H1 (cell line): ENCODE results near the gene MOB3C. TPM values are rescaled to one million over a fixed set of nuclear protein-coding genes. Genes with fewer than 3 reads are reported as not detected.

ENCODE experiments used
- CTBP2 ChIP-seq: IDR thresholded peaks from 2 replicates; pipeline ENCODE4 v1.7.0; 2011; ENCODE audit warnings: borderline replicate concordance, mild to moderate bottlenecking, moderate library complexity, mixed read lengths, low read length; ENCODE audit not compliant: insufficient read depth, insufficient read length
- EGR1 ChIP-seq: IDR thresholded peaks from 2 replicates; pipeline ENCODE4 v1.6.1; 2011; ENCODE audit warnings: low read depth, low read length, borderline replicate concordance
- KDM4A ChIP-seq: IDR thresholded peaks from one replicate; pipeline ENCODE4 v1.7.1; 2012; ENCODE audit warnings: low read depth, mild to moderate bottlenecking, moderate library complexity, low read length, inconsistent platforms; ENCODE audit not compliant: severe bottlenecking
- POU5F1 ChIP-seq: IDR thresholded peaks from 2 replicates; pipeline ENCODE4 v1.6.1; 2011; ENCODE audit warnings: low read depth, mild to moderate bottlenecking, low read length, moderate library complexity
- RBBP5 ChIP-seq: IDR thresholded peaks from 2 replicates; pipeline ENCODE4 v1.7.1; 2012; ENCODE audit warnings: low read depth, mild to moderate bottlenecking, inconsistent platforms, low read length, moderate library complexity, borderline replicate concordance
- SRF ChIP-seq: IDR thresholded peaks from 2 replicates; pipeline ENCODE4 v1.6.1; 2011; ENCODE audit warnings: mild to moderate bottlenecking, low read depth, low read length, moderate library complexity
- SUZ12 ChIP-seq: fragments of 200-600 bp; sonication (generic); IDR thresholded peaks from 2 replicates; pipeline ENCODE4 v1.6.1; 2012; ENCODE audit warnings: mild to moderate bottlenecking, inconsistent platforms, low read length, moderate library complexity, mixed read lengths
- polyA plus RNA-seq, 7 experiments: library from polyadenylated mRNA; depleted of rRNA in 3 of 7; stranded (reverse) in 5 of 7; unstranded in 2 of 7; fragments of >200 nt in 5 of 7; fragments of 200-250 nt in 2 of 7; gene quantifications; 1 replicate in 5 of 7; 2 replicates in 1 of 7; 4 replicates in 1 of 7; pipeline versions ENCODE4 v1.2.1 to v1.2.3, GENCODE V29; 2011 to 2013; ENCODE audit warnings: missing spikeins in 2 of 7, mixed read lengths in 2 of 7
- total RNA-seq: library from RNA; stranded (reverse); fragmentation: NEBNext Ultra II Directional; extraction: Animal tissue kit (Norgen Biotek cat#: 25700); gene quantifications from 2 replicates; pipeline ENCODE4 v1.2.1, GENCODE V29; 2021
- TF ChIP-seq, protein P1 (sequence below): fragments of 300-600 bp; sonication (generic); IDR thresholded peaks from 2 replicates; pipeline ENCODE4 v1.7.1; 2012; ENCODE audit warnings: low read length, moderate library complexity, mild to moderate bottlenecking, inconsistent platforms; ENCODE audit not compliant: insufficient replicate concordance
- TF ChIP-seq, protein P2 (sequence below): IDR thresholded peaks from 2 replicates; pipeline ENCODE4 v1.6.1; 2012; ENCODE audit warnings: inconsistent platforms

MOB3C gene
- total and polyA plus RNA-seq, 2 of the 8 experiments (the other 6 are each of a cell fraction or from before 2014, with no cell fraction given) = 5.8 to 6.6 TPM

DNA sequence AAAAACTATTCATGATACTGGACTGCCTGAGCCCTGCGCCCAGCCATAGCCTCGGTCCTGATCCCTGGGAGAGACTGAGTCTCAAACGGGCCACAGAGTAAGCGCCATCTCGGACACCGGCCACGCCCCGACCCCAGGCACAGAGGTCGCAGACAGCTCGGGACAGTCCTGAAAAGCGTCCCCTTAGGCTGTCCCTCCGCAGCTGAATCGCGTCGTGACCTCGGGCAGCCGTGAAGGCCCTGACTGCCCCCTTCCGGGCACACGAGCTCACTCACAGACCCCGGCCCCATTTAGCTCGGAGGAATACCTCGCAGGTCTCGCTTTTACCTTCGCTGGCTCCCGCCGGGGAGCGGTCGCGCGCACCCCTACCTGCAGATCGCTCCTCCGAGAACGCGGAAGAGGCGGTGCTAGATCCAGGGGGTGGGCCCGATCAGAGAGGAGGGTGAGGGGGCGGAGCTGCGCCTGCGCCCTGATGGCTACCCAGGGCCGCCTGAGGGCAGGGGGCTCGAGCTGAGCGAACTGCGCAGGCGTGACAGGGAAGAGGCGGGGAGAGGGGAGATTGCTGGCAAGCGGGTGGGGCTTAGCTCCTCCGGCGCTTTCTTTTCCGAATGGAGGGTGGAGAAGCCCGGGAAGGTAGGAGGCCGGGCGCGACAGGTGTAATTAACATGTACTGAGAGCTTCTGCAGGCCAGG is 12.6 kb downstream of the MOB3C start, which contains the start of gene MKNK1 (continued):
- TF ChIP-seq KDM4A (peak; percentile 77), SUZ12 (no peak), RBBP5 (peak; percentile 74), POU5F1 (no peak), EGR1 (peak; percentile 24; the same call in 1 of the 2 replicates), SRF (no peak), CTBP2 (no peak)
- TF ChIP-seq, protein P1, sequence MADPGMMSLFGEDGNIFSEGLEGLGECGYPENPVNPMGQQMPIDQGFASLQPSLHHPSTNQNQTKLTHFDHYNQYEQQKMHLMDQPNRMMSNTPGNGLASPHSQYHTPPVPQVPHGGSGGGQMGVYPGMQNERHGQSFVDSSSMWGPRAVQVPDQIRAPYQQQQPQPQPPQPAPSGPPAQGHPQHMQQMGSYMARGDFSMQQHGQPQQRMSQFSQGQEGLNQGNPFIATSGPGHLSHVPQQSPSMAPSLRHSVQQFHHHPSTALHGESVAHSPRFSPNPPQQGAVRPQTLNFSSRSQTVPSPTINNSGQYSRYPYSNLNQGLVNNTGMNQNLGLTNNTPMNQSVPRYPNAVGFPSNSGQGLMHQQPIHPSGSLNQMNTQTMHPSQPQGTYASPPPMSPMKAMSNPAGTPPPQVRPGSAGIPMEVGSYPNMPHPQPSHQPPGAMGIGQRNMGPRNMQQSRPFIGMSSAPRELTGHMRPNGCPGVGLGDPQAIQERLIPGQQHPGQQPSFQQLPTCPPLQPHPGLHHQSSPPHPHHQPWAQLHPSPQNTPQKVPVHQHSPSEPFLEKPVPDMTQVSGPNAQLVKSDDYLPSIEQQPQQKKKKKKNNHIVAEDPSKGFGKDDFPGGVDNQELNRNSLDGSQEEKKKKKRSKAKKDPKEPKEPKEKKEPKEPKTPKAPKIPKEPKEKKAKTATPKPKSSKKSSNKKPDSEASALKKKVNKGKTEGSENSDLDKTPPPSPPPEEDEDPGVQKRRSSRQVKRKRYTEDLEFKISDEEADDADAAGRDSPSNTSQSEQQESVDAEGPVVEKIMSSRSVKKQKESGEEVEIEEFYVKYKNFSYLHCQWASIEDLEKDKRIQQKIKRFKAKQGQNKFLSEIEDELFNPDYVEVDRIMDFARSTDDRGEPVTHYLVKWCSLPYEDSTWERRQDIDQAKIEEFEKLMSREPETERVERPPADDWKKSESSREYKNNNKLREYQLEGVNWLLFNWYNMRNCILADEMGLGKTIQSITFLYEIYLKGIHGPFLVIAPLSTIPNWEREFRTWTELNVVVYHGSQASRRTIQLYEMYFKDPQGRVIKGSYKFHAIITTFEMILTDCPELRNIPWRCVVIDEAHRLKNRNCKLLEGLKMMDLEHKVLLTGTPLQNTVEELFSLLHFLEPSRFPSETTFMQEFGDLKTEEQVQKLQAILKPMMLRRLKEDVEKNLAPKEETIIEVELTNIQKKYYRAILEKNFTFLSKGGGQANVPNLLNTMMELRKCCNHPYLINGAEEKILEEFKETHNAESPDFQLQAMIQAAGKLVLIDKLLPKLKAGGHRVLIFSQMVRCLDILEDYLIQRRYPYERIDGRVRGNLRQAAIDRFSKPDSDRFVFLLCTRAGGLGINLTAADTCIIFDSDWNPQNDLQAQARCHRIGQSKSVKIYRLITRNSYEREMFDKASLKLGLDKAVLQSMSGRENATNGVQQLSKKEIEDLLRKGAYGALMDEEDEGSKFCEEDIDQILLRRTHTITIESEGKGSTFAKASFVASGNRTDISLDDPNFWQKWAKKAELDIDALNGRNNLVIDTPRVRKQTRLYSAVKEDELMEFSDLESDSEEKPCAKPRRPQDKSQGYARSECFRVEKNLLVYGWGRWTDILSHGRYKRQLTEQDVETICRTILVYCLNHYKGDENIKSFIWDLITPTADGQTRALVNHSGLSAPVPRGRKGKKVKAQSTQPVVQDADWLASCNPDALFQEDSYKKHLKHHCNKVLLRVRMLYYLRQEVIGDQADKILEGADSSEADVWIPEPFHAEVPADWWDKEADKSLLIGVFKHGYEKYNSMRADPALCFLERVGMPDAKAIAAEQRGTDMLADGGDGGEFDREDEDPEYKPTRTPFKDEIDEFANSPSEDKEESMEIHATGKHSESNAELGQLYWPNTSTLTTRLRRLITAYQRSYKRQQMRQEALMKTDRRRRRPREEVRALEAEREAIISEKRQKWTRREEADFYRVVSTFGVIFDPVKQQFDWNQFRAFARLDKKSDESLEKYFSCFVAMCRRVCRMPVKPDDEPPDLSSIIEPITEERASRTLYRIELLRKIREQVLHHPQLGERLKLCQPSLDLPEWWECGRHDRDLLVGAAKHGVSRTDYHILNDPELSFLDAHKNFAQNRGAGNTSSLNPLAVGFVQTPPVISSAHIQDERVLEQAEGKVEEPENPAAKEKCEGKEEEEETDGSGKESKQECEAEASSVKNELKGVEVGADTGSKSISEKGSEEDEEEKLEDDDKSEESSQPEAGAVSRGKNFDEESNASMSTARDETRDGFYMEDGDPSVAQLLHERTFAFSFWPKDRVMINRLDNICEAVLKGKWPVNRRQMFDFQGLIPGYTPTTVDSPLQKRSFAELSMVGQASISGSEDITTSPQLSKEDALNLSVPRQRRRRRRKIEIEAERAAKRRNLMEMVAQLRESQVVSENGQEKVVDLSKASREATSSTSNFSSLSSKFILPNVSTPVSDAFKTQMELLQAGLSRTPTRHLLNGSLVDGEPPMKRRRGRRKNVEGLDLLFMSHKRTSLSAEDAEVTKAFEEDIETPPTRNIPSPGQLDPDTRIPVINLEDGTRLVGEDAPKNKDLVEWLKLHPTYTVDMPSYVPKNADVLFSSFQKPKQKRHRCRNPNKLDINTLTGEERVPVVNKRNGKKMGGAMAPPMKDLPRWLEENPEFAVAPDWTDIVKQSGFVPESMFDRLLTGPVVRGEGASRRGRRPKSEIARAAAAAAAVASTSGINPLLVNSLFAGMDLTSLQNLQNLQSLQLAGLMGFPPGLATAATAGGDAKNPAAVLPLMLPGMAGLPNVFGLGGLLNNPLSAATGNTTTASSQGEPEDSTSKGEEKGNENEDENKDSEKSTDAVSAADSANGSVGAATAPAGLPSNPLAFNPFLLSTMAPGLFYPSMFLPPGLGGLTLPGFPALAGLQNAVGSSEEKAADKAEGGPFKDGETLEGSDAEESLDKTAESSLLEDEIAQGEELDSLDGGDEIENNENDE = no peak
- TF ChIP-seq, protein P2, sequence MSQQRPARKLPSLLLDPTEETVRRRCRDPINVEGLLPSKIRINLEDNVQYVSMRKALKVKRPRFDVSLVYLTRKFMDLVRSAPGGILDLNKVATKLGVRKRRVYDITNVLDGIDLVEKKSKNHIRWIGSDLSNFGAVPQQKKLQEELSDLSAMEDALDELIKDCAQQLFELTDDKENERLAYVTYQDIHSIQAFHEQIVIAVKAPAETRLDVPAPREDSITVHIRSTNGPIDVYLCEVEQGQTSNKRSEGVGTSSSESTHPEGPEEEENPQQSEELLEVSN = peak; percentile 20; the same call in 1 of the 2 replicates
